PC-3 (cell line): ENCODE results near the gene SYT14. TPM values are rescaled to one million over a fixed set of nuclear protein-coding genes. Genes with fewer than 3 reads are reported as not detected.

ENCODE experiments used
- ATAC-seq: fragments of 200-7000 bp; cut with Tn5 transposase; 2 replicates; pipeline ENCODE4 v1.9.1; 2020; ENCODE audit warnings: mild to moderate bottlenecking, moderate library complexity
- BruUV-seq: library from RNA; stranded (reverse); fragments of 400-500 nt; replicated peaks from 2 replicates; lab custom pipeline; 2021; lab: Mats Ljungman, UMichigan
- CTCF ChIA-PET: fragments of 300-600 bp; sonication (Branson Sonifier 250); formaldehyde crosslinking; loops from one replicate; lab custom pipeline; 2022; ENCODE audit warnings: antibody characterized with exemption; lab: Charles Lee
- POLR2A ChIA-PET: fragments of 300-600 bp; sonication (Branson Sonifier 250); formaldehyde crosslinking; loops from one replicate; lab custom pipeline; 2022; ENCODE audit warnings: antibody characterized with exemption; ENCODE audit not compliant: unreplicated experiment; lab: Charles Lee
- DNase-seq: peaks from one replicate; pipeline ENCODE4 v3.0.0-alpha.2; 2015
- H2AFZ ChIP-seq: fragments of 300-600 bp; sonication (generic); 2 replicates; pipeline ENCODE4 v1.6.0; 2016; ENCODE audit warnings: antibody characterized with exemption, low read length
- H3F3A ChIP-seq: fragments of 300-600 bp; sonication (generic); one replicate; pipeline ENCODE4 v1.6.0; 2017; ENCODE audit warnings: antibody characterized with exemption, low read length, control low read depth, mild to moderate bottlenecking; ENCODE audit not compliant: unreplicated experiment
- H3K27ac ChIP-seq: fragments of 300-600 bp; sonication (generic); 2 replicates; pipeline ENCODE4 v1.5.1; 2016; ENCODE audit warnings: mild to moderate bottlenecking, low read length
- H3K27me3 ChIP-seq: fragments of 300-600 bp; sonication (generic); 2 replicates; pipeline ENCODE4 v1.6.1; 2016; ENCODE audit warnings: low read length, mixed read lengths
- H3K36me3 ChIP-seq: fragments of 300-600 bp; sonication (generic); 2 replicates; pipeline ENCODE4 v1.6.1; 2016; ENCODE audit warnings: low read depth, mixed run types, low read length, mixed read lengths
- H3K4me1 ChIP-seq: fragments of 300-600 bp; sonication (generic); 2 replicates; pipeline ENCODE4 v1.5.1; 2016; ENCODE audit warnings: low read length; ENCODE audit not compliant: insufficient read depth
- H3K4me2 ChIP-seq: fragments of 300-600 bp; sonication (generic); 2 replicates; pipeline ENCODE4 v1.6.0; 2016; ENCODE audit warnings: low read length
- H3K4me3 ChIP-seq: fragments of 300-600 bp; sonication (generic); 2 replicates; pipeline ENCODE4 v1.5.1; 2016; ENCODE audit warnings: mild to moderate bottlenecking, low read length, mixed read lengths
- H3K79me2 ChIP-seq: fragments of 300-600 bp; sonication (generic); 2 replicates; pipeline ENCODE4 v1.6.1; 2017; ENCODE audit warnings: low read length, mixed read lengths
- H3K9ac ChIP-seq: fragments of 300-600 bp; sonication (generic); 2 replicates; pipeline ENCODE4 v1.6.0; 2016; ENCODE audit warnings: mild to moderate bottlenecking, low read length
- H3K9me2 ChIP-seq: fragments of 300-600 bp; sonication (generic); replicated peaks from 2 replicates; pipeline ENCODE4 v1.6.1; 2016; ENCODE audit warnings: mixed run types, low read length, mixed read lengths
- H3K9me3 ChIP-seq: fragments of 300-600 bp; sonication (generic); 2 replicates; pipeline ENCODE4 v1.6.1; 2016; ENCODE audit warnings: low read length, mixed read lengths
- H4K20me1 ChIP-seq: fragments of 300-600 bp; sonication (generic); 2 replicates; pipeline ENCODE4 v1.6.1; 2016; ENCODE audit warnings: low read length, mixed read lengths
- EZH2 ChIP-seq: fragments of 300-600 bp; sonication (generic); IDR thresholded peaks from one replicate; pipeline ENCODE4 v1.6.1; 2017; ENCODE audit warnings: antibody characterized with exemption, mild to moderate bottlenecking, low read length; ENCODE audit not compliant: unreplicated experiment
- EZH2phosphoT487 ChIP-seq: fragments of 300-600 bp; sonication (generic); IDR thresholded peaks from 2 replicates; pipeline ENCODE4 v1.6.1; 2018; ENCODE audit warnings: mild to moderate bottlenecking, antibody characterized with exemption, low read length, borderline replicate concordance
- intact Hi-C: fragments of 100-400 bp; cut with micrococcal nuclease; formaldehyde crosslinking; loops from 2 replicates; pipeline ENCODE4 v1.9.0; 2023
- total RNA-seq: library from RNA; depleted of rRNA; stranded (reverse); fragments of >200 nt; gene quantifications from 2 replicates; pipeline ENCODE4 v1.2.3, GENCODE V29; 2014
- TF ChIP-seq, protein P1 (sequence below): fragments of 300-600 bp; sonication (generic); conservative IDR thresholded peaks from 2 replicates; pipeline ENCODE4 v1.5.1; 2017; ENCODE audit warnings: antibody characterized with exemption, low read depth, mild to moderate bottlenecking, low read length

Gene SYT14
- total RNA-seq, 1 experiment from 2014 or later: 5.2 TPM

- POLR2A ChIA-PET: no interaction called here
- no peak overlapping the region for H3K27ac ChIP-seq
- H3K9me3 ChIP-seq: no peaks in the 10 kb centered on the region
- H3K79me2 ChIP-seq: no peaks in the 10 kb centered on the region
- DNase-seq (no peak), ATAC-seq (no peak)
- H3K9ac ChIP-seq: no peak overlapping the region
- H3K4me1 ChIP-seq: no peaks in the 10 kb centered on the region
- no peaks in the 10 kb centered on the region for H4K20me1 ChIP-seq
- no peak overlapping the region for H2AFZ ChIP-seq
- H3K9me2 ChIP-seq: no peaks in the 10 kb centered on the region
- no peaks in the 10 kb centered on the region for H3K36me3 ChIP-seq
- no peak for TF ChIP-seq EZH2
- TF ChIP-seq EZH2phosphoT487: no peak
- TF ChIP-seq, protein P1, sequence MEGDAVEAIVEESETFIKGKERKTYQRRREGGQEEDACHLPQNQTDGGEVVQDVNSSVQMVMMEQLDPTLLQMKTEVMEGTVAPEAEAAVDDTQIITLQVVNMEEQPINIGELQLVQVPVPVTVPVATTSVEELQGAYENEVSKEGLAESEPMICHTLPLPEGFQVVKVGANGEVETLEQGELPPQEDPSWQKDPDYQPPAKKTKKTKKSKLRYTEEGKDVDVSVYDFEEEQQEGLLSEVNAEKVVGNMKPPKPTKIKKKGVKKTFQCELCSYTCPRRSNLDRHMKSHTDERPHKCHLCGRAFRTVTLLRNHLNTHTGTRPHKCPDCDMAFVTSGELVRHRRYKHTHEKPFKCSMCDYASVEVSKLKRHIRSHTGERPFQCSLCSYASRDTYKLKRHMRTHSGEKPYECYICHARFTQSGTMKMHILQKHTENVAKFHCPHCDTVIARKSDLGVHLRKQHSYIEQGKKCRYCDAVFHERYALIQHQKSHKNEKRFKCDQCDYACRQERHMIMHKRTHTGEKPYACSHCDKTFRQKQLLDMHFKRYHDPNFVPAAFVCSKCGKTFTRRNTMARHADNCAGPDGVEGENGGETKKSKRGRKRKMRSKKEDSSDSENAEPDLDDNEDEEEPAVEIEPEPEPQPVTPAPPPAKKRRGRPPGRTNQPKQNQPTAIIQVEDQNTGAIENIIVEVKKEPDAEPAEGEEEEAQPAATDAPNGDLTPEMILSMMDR: no peak
- no TSS peak for BruUV-seq
- H3F3A ChIP-seq: no peaks in the 10 kb centered on the region
- H3K27me3 ChIP-seq: no peaks in the 10 kb centered on the region; the same call in 1 of the 2 replicates
- H3K4me2 ChIP-seq: no peak overlapping the region
- H3K4me3 ChIP-seq: no peak overlapping the region
- CTCF ChIA-PET: no interaction called here
- intact Hi-C loops: no loop called here
Measured at GRCh38 chr1:210010161-210010560, 72.1 kb downstream of the SYT14 start.

DNA sequence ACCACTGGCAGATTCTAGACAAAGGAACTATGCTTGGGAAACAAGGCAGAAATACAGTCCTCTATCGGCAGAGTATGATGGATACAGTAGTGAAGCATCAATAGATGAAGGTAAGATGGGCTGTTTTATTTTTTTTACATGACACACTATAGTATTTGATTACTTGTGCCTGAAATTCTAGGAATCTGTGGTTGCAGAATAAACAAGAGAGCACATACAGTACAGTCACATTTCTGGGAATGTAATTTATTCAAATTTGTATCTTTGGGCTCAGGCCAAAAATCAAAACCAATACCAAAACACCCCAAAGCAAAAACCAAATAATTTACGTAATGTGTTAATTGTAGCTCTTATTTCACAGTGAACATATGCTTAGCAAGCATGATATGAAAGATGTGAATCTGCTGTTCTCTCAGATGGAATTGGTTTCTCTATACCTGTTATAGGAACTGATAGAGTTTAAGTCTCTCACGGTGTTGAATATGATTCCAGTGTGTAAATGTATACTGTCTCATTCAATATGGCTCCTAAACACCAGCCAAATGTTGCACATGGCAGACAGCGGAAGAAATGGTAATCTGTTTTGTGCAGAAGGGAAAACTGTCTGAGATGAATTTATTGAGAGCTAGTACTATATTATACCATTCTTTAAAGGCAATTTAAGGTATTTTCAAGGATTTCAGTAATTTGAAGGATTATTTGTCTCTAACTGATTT, 83.3 kb downstream of the SYT14 start:
- H3K79me2 ChIP-seq: no peaks in the 10 kb centered on the region
- no peaks in the 10 kb centered on the region for H3K36me3 ChIP-seq
- no peaks in the 10 kb centered on the region for H3K9me2 ChIP-seq
- ChIA-PET POLR2A (no interaction called here), CTCF (no interaction called here)
- no TSS peak for BruUV-seq
- no peak overlapping the region for H3K27ac ChIP-seq
- no peak overlapping the region for H3K4me3 ChIP-seq
- intact Hi-C loops: loop anchor here (10.0 kb wide), 1 partner anchor 123 kb away; no protein-coding TSS in a partner anchor
- no peaks in the 10 kb centered on the region for H3F3A ChIP-seq
- no peaks in the 10 kb centered on the region for H3K27me3 ChIP-seq
- H3K9me3 ChIP-seq: no peaks in the 10 kb centered on the region
- H3K4me2 ChIP-seq: no peak overlapping the region
- H2AFZ ChIP-seq: no peak overlapping the region
- H3K9ac ChIP-seq: no peak overlapping the region
- ATAC-seq (no peak), DNase-seq (no peak)
- no peaks in the 10 kb centered on the region for H4K20me1 ChIP-seq
- H3K4me1 ChIP-seq: no peaks in the 10 kb centered on the region
- TF ChIP-seq EZH2phosphoT487: no peak
- TF ChIP-seq, protein P1: no peak
- no peak for TF ChIP-seq EZH2

- DNase-seq (no peak), ATAC-seq (no peak)
- H3K4me2 ChIP-seq: no peak overlapping the region
- no peaks in the 10 kb centered on the region for H3K9me3 ChIP-seq
- no peaks in the 10 kb centered on the region for H3K36me3 ChIP-seq
- no peaks in the 10 kb centered on the region for H4K20me1 ChIP-seq
- H3K79me2 ChIP-seq: no peaks in the 10 kb centered on the region
- POLR2A ChIA-PET: no interaction called here
- no peak overlapping the region for H3K4me3 ChIP-seq
- H3K4me1 ChIP-seq: no peaks in the 10 kb centered on the region
- H3K9ac ChIP-seq: no peak overlapping the region
- no peak overlapping the region for H3K27ac ChIP-seq
- no TSS peak for BruUV-seq
- TF ChIP-seq EZH2phosphoT487: no peak
- no peaks in the 10 kb centered on the region for H3F3A ChIP-seq
- no peaks in the 10 kb centered on the region for H3K9me2 ChIP-seq
- no peaks in the 10 kb centered on the region for H3K27me3 ChIP-seq
- intact Hi-C loops: loop anchor here (10.0 kb wide), 1 partner anchor 123 kb away; no protein-coding TSS in a partner anchor
- H2AFZ ChIP-seq: no peak overlapping the region
- CTCF ChIA-PET: no interaction called here
Measured at GRCh38 chr1:210022044-210022443, 84.0 kb downstream of the SYT14 start.
